Right cardiac atrium (tissue), 5 donors: ENCODE results near the gene RAB36. TPM values are rescaled to one million over a fixed set of nuclear protein-coding genes. Genes with fewer than 3 reads are reported as not detected.
A peak's percentile ranks its signal among the peaks of the same experiment; 100 is the strongest.

Experiments
- ATAC-seq, 2 donors: fragments of 200-7000 bp; cut with Tn5 transposase; one replicate each; pipeline versions ENCODE4 v1.8.0 to v1.9.1; 2020; ENCODE audit warnings: moderate library complexity in 2 of 2, mild to moderate bottlenecking in 1 of 2
- DNase-seq, 3 donors: peaks; one replicate each; pipeline ENCODE4 v3.0.0-alpha.2; 2020
- H3K27ac ChIP-seq: one replicate; pipeline ENCODE4 v1.5.1; 2013; ENCODE audit warnings: mild to moderate bottlenecking, low read length, control low read depth, moderate library complexity
- H3K27me3 ChIP-seq: one replicate; pipeline ENCODE4 v1.6.1; 2013; ENCODE audit not compliant: control insufficient read depth, insufficient read depth
- H3K4me1 ChIP-seq: one replicate; pipeline ENCODE4 v1.6.1; 2013; ENCODE audit warnings: low read length; ENCODE audit not compliant: control insufficient read depth, insufficient read depth
- H3K4me3 ChIP-seq: one replicate; pipeline ENCODE4 v1.5.1; 2013; ENCODE audit warnings: low read length, control low read depth
- H3K9me3 ChIP-seq: one replicate; pipeline ENCODE4 v1.6.1; 2013; ENCODE audit warnings: low read length; ENCODE audit not compliant: control insufficient read depth
- WGBS: extraction: QIAGEN DNeasy Blood & Tissue Kit; methylation state at CpG from one replicate; pipeline ENCODE4 v1.1.7; 2013; 5-methylcytosine and 5-hydroxymethylcytosine counted together
- intact Hi-C, 4 donors: fragments of 100-400 bp; cut with DNase I; formaldehyde crosslinking; loops; one replicate each; pipeline versions ENCODE4 v1.11.0 to v1.14.0; 2022 to 2023
- polyA plus RNA-seq: library from polyadenylated mRNA; stranded (reverse); fragments of 200-250 nt; gene quantifications from one replicate; pipeline ENCODE4 v1.2.3, GENCODE V29; 2013
- total RNA-seq, 4 donors: library from RNA; stranded (reverse); fragmentation: NEBNext Ultra II Directional; extraction: Animal tissue kit (Norgen Biotek cat#: 25700); gene quantifications; one replicate each; pipeline ENCODE4 v1.2.1, GENCODE V29; 2021
- donor health status: healthy with polysubstance abuse.
- donor health status: DM: no; HTN: yes; CAD: no.
- donor health status: DM: no; HTN: no; CAD: no.
- donor health status: DM: no; HTN: yes; CAD: no; lungs with severe emphysema.
- donor health status: DM: yes; HTN: yes; CAD: no.

The RAB36 gene
- total and polyA plus RNA-seq, 5 donors, result 0.59 to 2.7 (median 1.4) TPM

GRCh38 chr22:23122992-23123803 is 22.1 kb upstream of the RAB36 start:
- ATAC-seq (no peak), DNase-seq (peak in 2 of 3 donors; percentile 19 to 29)
- no peaks in the 10 kb centered on the region for H3K4me1 ChIP-seq
- H3K27ac ChIP-seq, result no peak overlapping the region
- intact Hi-C loops, result loop anchor here in 3 of 4 donors (10.0 kb wide), 3 partner anchors 268 to 658 kb away; no protein-coding TSS in a partner anchor
- H3K4me3 ChIP-seq, result no peak overlapping the region
- no peaks in the 10 kb centered on the region for H3K9me3 ChIP-seq
- 95% methylated on average over 26 of the region's 26 CpGs for WGBS
- no peaks in the 10 kb centered on the region for H3K27me3 ChIP-seq

- Histone ChIP-seq H3K9me3 (no peaks in the 10 kb centered on the region), H3K27ac (no peak overlapping the region), H3K4me3 (no peak overlapping the region), H3K4me1 (no peaks in the 10 kb centered on the region), H3K27me3 (no peaks in the 10 kb centered on the region)
- DNase-seq, result peak in 1 of 3 donors; percentile 49
- WGBS, result 88% methylated on average over 9 of the region's 9 CpGs
- intact Hi-C loops, result loop anchor here in 3 of 4 donors (10.0 kb wide), 3 partner anchors 269 to 659 kb away; no protein-coding TSS in a partner anchor
- no peak for ATAC-seq
These were observed 21.4 kb upstream of the RAB36 start for GRCh38 chr22:23123804-23124254.

- no peak overlapping the region for H3K27ac ChIP-seq
- peak in 2 of 3 donors; percentile 68 to 80 for DNase-seq
- no peak overlapping the region for H3K4me3 ChIP-seq
- H3K4me1 ChIP-seq, result no peaks in the 10 kb centered on the region
- peak in 1 of 2 donors; percentile 17 for ATAC-seq
- intact Hi-C loops, result loop anchor here in 3 of 4 donors (10.0 kb wide), 3 partner anchors 270 to 660 kb away; no protein-coding TSS in a partner anchor
- H3K9me3 ChIP-seq, result no peaks in the 10 kb centered on the region
- WGBS, result 76% methylated on average over 19 of the region's 19 CpGs
- H3K27me3 ChIP-seq, result no peaks in the 10 kb centered on the region
These were observed 20.4 kb upstream of the RAB36 start for GRCh38 chr22:23124611-23125511.

GRCh38 chr22:23125512-23126103 is 19.7 kb upstream of the RAB36 start:
- H3K4me1 ChIP-seq, result no peaks in the 10 kb centered on the region
- intact Hi-C loops, result loop anchor here in 3 of 4 donors (2.0 to 10.0 kb wide), 4 partner anchors 167 to 661 kb away; no protein-coding TSS in a partner anchor
- 84% methylated on average over 18 of the region's 18 CpGs for WGBS
- no peaks in the 10 kb centered on the region for H3K9me3 ChIP-seq
- no peaks in the 10 kb centered on the region for H3K27me3 ChIP-seq
- no peak for ATAC-seq
- no peak overlapping the region for H3K4me3 ChIP-seq
- peak in 1 of 3 donors; percentile 24 for DNase-seq
- H3K27ac ChIP-seq, result no peak overlapping the region

GRCh38 chr22:23126165-23127054 is 18.9 kb upstream of the RAB36 start:
- ATAC-seq (no peak), DNase-seq (peak in 1 of 3 donors; percentile 33)
- intact Hi-C loops, result loop anchor here in 3 of 4 donors (2.0 to 10.0 kb wide), 4 partner anchors 168 to 662 kb away; no protein-coding TSS in a partner anchor
- Histone ChIP-seq H3K27ac (no peak overlapping the region), H3K9me3 (no peaks in the 10 kb centered on the region), H3K27me3 (no peaks in the 10 kb centered on the region), H3K4me3 (no peak overlapping the region), H3K4me1 (no peaks in the 10 kb centered on the region)
- WGBS, result 88% methylated on average over 14 of the region's 14 CpGs

- DNase-seq (peak in 1 of 3 donors; percentile 25), ATAC-seq (no peak)
- no peak overlapping the region for H3K27ac ChIP-seq
- H3K9me3 ChIP-seq, result no peaks in the 10 kb centered on the region
- no peak overlapping the region for H3K4me3 ChIP-seq
- intact Hi-C loops, result loop anchor here in 3 of 4 donors (2.0 to 10.0 kb wide), 4 partner anchors 168 to 662 kb away; no protein-coding TSS in a partner anchor
- H3K4me1 ChIP-seq, result no peaks in the 10 kb centered on the region
- WGBS, result 89% methylated on average over 7 of the region's 7 CpGs
- H3K27me3 ChIP-seq, result no peaks in the 10 kb centered on the region
These were observed 18.1 kb upstream of the RAB36 start for GRCh38 chr22:23127055-23127756.

- 79% methylated on average over 9 of the region's 9 CpGs for WGBS
- Histone ChIP-seq H3K4me1 (no peaks in the 10 kb centered on the region), H3K9me3 (no peaks in the 10 kb centered on the region), H3K4me3 (no peak overlapping the region), H3K27me3 (no peaks in the 10 kb centered on the region), H3K27ac (no peak overlapping the region)
- no peak for ATAC-seq
- DNase-seq, result peak in 1 of 3 donors; percentile 24
- intact Hi-C loops, result loop anchor here (1.0 to 10.0 kb wide), 5 partner anchors 168 to 663 kb away; no protein-coding TSS in a partner anchor
These were observed 17.5 kb upstream of the RAB36 start for GRCh38 chr22:23127788-23128187.

- H3K4me1 ChIP-seq, result no peaks in the 10 kb centered on the region
- no peak overlapping the region for H3K4me3 ChIP-seq
- DNase-seq (peak; percentile 74 to 83 (median 78)), ATAC-seq (peak; percentile 84 to 89)
- intact Hi-C loops, result loop anchor here (1.0 to 10.0 kb wide), 5 partner anchors 169 to 664 kb away; no protein-coding TSS in a partner anchor
- no peaks in the 10 kb centered on the region for H3K27me3 ChIP-seq
- 28% methylated on average over 14 of the region's 14 CpGs for WGBS
- H3K9me3 ChIP-seq, result no peaks in the 10 kb centered on the region
- H3K27ac ChIP-seq, result no peak overlapping the region
These were observed 16.8 kb upstream of the RAB36 start for GRCh38 chr22:23128269-23129108.
